ENCODE data around the gene PDE1A. TPM values are rescaled to one million over a fixed set of nuclear protein-coding genes. Genes with fewer than 3 reads are reported as not detected.

PDE1A gene
- total RNA-seq, 2 donors from 2014 or later = 4.1 to 6.0 TPM

GRCh38 chr2:182241936-182242335 lies 184.9 kb downstream of the PDE1A start:
- Histone ChIP-seq H3K9me3 (no peaks in the 10 kb centered on the region), H3K27me3 (replicated peaks; ENCODE audit: insufficient read depth) (no peaks in the 10 kb centered on the region), H3K4me3 (no peak overlapping the region), H3K36me3 (no peaks in the 10 kb centered on the region), H3K27ac (no peak overlapping the region), H3K4me1 (replicated peaks) (no peaks in the 10 kb centered on the region)
- WGBS = 91% methylated on average over 1 of the region's 1 CpG
- no peak for TF ChIP-seq POLR2A (IDR thresholded peaks at IDR 0.05)
- no peak for TF ChIP-seq POLR2AphosphoS5 (IDR thresholded peaks at IDR 0.05)
- TF ChIP-seq, protein P1, sequence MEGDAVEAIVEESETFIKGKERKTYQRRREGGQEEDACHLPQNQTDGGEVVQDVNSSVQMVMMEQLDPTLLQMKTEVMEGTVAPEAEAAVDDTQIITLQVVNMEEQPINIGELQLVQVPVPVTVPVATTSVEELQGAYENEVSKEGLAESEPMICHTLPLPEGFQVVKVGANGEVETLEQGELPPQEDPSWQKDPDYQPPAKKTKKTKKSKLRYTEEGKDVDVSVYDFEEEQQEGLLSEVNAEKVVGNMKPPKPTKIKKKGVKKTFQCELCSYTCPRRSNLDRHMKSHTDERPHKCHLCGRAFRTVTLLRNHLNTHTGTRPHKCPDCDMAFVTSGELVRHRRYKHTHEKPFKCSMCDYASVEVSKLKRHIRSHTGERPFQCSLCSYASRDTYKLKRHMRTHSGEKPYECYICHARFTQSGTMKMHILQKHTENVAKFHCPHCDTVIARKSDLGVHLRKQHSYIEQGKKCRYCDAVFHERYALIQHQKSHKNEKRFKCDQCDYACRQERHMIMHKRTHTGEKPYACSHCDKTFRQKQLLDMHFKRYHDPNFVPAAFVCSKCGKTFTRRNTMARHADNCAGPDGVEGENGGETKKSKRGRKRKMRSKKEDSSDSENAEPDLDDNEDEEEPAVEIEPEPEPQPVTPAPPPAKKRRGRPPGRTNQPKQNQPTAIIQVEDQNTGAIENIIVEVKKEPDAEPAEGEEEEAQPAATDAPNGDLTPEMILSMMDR (IDR thresholded peaks at IDR 0.05) = no peak
- intact Hi-C loops (cut with DNase I) = no loop called here
- DNase-seq (ENCODE audit: low spot score) = no peak

- H3K4me1 ChIP-seq (replicated peaks) = no peaks in the 10 kb centered on the region
- H3K27me3 ChIP-seq (replicated peaks; ENCODE audit: insufficient read depth) = no peaks in the 10 kb centered on the region
- no peak for DNase-seq (ENCODE audit: low spot score)
- H3K4me3 ChIP-seq = no peak overlapping the region
- 62% methylated on average over 5 of the region's 5 CpGs for WGBS
- no peaks in the 10 kb centered on the region for H3K36me3 ChIP-seq
- H3K27ac ChIP-seq = no peak overlapping the region
- intact Hi-C loops (cut with DNase I) = no loop called here
- TF ChIP-seq POLR2AphosphoS5 (IDR thresholded peaks at IDR 0.05) = no peak
- TF ChIP-seq POLR2A (IDR thresholded peaks at IDR 0.05) = no peak
- TF ChIP-seq, protein P1 (IDR thresholded peaks at IDR 0.05) = peak in 2 of 4 experiments; percentile 22 to 24
- no peaks in the 10 kb centered on the region for H3K9me3 ChIP-seq
Measured at GRCh38 chr2:182240862-182241371, 185.9 kb downstream of the PDE1A start.

DNA sequence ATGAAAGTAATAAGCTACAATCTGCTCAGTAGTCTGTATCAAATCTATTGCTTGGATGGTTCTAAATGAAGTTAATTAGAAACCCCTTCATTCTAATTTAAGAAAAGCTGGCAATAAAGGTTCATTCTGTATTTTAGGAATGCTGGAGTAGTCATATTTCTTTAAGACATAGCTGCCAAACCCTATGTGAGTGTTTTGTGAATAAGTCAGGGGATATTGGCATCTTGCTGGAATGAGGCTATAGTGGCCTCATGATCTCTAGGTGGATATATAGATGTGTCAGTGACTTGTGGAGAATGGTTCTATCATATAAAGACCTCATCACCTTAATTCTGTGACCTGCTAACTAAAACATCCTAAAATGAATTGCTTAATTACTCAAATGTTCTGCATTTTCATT lies 196.3 kb downstream of the PDE1A start:
- Histone ChIP-seq H3K27ac (no peak overlapping the region), H3K27me3 (replicated peaks; ENCODE audit: insufficient read depth) (no peaks in the 10 kb centered on the region), H3K9me3 (no peaks in the 10 kb centered on the region), H3K36me3 (no peaks in the 10 kb centered on the region), H3K4me3 (no peak overlapping the region), H3K4me1 (replicated peaks) (no peaks in the 10 kb centered on the region)
- DNase-seq (ENCODE audit: low spot score) = no peak
- intact Hi-C loops (cut with DNase I) = no loop called here
- TF ChIP-seq, protein P1 (IDR thresholded peaks at IDR 0.05) = no peak
- TF ChIP-seq POLR2AphosphoS5 (IDR thresholded peaks at IDR 0.05) = no peak
- TF ChIP-seq POLR2A (IDR thresholded peaks at IDR 0.05) = no peak

GRCh38 chr2:182229297-182229696 lies 197.5 kb downstream of the PDE1A start:
- no peak overlapping the region for H3K27ac ChIP-seq
- TF ChIP-seq, protein P1 (IDR thresholded peaks at IDR 0.05) = no peak
- no peak for TF ChIP-seq POLR2A (IDR thresholded peaks at IDR 0.05)
- no peak for TF ChIP-seq POLR2AphosphoS5 (IDR thresholded peaks at IDR 0.05)
- 88% methylated on average over 2 of the region's 2 CpGs for WGBS
- no peak for DNase-seq (ENCODE audit: low spot score)
- H3K9me3 ChIP-seq = no peaks in the 10 kb centered on the region
- no peaks in the 10 kb centered on the region for H3K36me3 ChIP-seq
- intact Hi-C loops (cut with DNase I) = no loop called here
- no peaks in the 10 kb centered on the region for H3K4me1 ChIP-seq (replicated peaks)
- no peaks in the 10 kb centered on the region for H3K27me3 ChIP-seq (replicated peaks; ENCODE audit: insufficient read depth)
- H3K4me3 ChIP-seq = no peak overlapping the region

GRCh38 chr2:182228741-182229140 lies 198.1 kb downstream of the PDE1A start:
- WGBS = 81% methylated on average over 2 of the region's 2 CpGs
- H3K4me3 ChIP-seq = no peak overlapping the region
- H3K27ac ChIP-seq = no peak overlapping the region
- H3K4me1 ChIP-seq (replicated peaks) = no peaks in the 10 kb centered on the region
- no peaks in the 10 kb centered on the region for H3K27me3 ChIP-seq (replicated peaks; ENCODE audit: insufficient read depth)
- DNase-seq (ENCODE audit: low spot score) = no peak
- TF ChIP-seq, protein P1 (IDR thresholded peaks at IDR 0.05) = no peak
- no peak for TF ChIP-seq POLR2A (IDR thresholded peaks at IDR 0.05)
- TF ChIP-seq POLR2AphosphoS5 (IDR thresholded peaks at IDR 0.05) = no peak
- no peaks in the 10 kb centered on the region for H3K9me3 ChIP-seq
- intact Hi-C loops (cut with DNase I) = no loop called here
- H3K36me3 ChIP-seq = no peaks in the 10 kb centered on the region

Data from prostate gland (tissue), 2 donors.